Fibroblast of mammary gland (primary cell): Measurements from ENCODE around the gene PRDM8.
"Not testable (repeated sequence)": the region's sequence is repeated elsewhere in the genome, so short reads cannot be mapped to it uniquely, and the experiment has no call there.

Experiments
- DNase-seq: peaks from one replicate; pipeline ENCODE4 v3.0.0-alpha.2; 2010; ENCODE audit warnings: low read depth
- H3K4me3 ChIP-seq: 2 replicates; pipeline ENCODE4 v1.5.1; 2011; ENCODE audit warnings: low read depth, mild to moderate bottlenecking, low read length, moderate library complexity; ENCODE audit not compliant: control insufficient read depth
- TF ChIP-seq, protein P1 (sequence below): conservative IDR thresholded peaks from 2 replicates; pipeline ENCODE4 v1.5.1; 2011; ENCODE audit warnings: low read depth, low read length, inconsistent platforms; ENCODE audit not compliant: control insufficient read depth, insufficient read depth

PRDM8 gene

GRCh38 chr4:80233390-80233789 is 36.1 kb downstream of the PRDM8 start:
- no peak overlapping the region for H3K4me3 ChIP-seq
- DNase-seq: no peak
- TF ChIP-seq, protein P1, sequence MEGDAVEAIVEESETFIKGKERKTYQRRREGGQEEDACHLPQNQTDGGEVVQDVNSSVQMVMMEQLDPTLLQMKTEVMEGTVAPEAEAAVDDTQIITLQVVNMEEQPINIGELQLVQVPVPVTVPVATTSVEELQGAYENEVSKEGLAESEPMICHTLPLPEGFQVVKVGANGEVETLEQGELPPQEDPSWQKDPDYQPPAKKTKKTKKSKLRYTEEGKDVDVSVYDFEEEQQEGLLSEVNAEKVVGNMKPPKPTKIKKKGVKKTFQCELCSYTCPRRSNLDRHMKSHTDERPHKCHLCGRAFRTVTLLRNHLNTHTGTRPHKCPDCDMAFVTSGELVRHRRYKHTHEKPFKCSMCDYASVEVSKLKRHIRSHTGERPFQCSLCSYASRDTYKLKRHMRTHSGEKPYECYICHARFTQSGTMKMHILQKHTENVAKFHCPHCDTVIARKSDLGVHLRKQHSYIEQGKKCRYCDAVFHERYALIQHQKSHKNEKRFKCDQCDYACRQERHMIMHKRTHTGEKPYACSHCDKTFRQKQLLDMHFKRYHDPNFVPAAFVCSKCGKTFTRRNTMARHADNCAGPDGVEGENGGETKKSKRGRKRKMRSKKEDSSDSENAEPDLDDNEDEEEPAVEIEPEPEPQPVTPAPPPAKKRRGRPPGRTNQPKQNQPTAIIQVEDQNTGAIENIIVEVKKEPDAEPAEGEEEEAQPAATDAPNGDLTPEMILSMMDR: no peak

- DNase-seq: peak; percentile 28
- TF ChIP-seq, protein P1: no peak
- H3K4me3 ChIP-seq: no peak overlapping the region
Observed at GRCh38 chr4:80235451-80235850, 38.1 kb downstream of the PRDM8 start.

GRCh38 chr4:80237992-80238391 is 40.7 kb downstream of the PRDM8 start:
- H3K4me3 ChIP-seq: no peak overlapping the region
- TF ChIP-seq, protein P1: no peak
- peak; percentile 96 for DNase-seq

DNA sequence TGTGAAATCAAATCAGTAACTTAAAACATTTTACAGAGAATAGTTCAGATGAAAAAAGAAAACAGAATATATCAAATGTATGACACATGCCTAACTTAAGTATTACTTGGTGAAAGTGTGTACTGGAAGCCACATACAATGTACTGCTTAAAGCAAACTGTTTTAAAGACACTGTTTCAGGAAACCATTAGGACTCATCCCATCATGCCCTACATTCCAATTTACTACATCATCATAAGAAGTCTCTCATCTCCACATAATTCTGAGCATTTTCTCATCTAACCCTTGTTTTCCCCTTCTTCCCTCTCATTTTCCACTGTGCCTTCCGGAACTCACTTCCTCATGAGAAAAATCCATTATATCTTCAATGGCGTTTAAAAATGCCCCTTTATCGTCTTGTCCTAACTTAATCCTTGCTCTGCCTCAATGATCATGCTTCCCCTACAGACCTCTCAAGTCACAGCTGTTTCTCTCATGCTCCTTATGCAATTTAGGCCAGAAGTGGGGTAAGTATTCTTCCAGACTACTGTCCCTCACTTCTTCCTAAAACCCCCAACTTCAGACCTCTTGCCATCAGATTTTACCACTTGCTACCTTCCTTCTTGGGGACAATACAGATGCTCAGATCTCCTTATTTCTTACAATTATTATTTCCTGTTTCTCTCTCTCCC is 42.3 kb downstream of the PRDM8 start:
- no peak overlapping the region for H3K4me3 ChIP-seq
- TF ChIP-seq, protein P1: no peak
- peak; percentile 43 for DNase-seq

- DNase-seq: peak; percentile 34
- TF ChIP-seq, protein P1: no peak
- no peak overlapping the region for H3K4me3 ChIP-seq
Observed at GRCh38 chr4:80240976-80241375, 43.7 kb downstream of the PRDM8 start.

DNA sequence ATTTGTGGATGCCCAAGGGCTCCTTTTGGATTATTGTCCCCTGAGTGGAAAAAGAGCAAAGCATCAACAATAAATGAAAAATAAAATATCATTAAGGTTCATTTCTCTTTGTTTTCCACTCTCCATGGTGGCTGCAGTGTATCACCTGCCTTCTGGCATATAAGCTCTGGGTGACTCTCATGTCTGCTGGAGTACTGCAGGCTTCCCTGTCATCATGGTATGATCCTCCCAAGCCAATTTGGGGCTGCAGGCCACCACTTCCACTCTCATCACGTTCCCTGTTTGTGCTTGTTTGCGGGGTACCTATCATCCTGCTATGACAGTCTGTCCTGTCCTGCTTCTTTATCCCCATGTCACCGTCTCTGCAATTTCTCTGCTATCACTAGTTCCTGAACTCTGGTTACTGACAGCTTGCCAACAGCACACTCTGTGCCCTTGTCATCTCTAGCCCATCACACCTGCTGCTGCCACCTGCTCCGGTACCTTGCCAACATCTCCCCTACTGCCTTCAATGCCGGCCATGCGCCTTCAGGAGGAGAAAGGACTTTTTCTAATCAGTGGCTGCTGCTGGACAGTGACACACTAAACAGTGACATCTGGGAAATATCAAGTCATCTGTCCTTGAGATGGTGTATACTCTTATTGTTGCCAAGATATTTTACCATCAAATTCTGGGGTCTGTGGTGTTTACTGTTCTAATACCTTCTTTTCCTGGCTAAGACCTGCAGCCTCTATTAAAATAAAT is 46.1 kb downstream of the PRDM8 start:
- H3K4me3 ChIP-seq: no peak overlapping the region
- TF ChIP-seq, protein P1: no peak
- no peak for DNase-seq

DNA sequence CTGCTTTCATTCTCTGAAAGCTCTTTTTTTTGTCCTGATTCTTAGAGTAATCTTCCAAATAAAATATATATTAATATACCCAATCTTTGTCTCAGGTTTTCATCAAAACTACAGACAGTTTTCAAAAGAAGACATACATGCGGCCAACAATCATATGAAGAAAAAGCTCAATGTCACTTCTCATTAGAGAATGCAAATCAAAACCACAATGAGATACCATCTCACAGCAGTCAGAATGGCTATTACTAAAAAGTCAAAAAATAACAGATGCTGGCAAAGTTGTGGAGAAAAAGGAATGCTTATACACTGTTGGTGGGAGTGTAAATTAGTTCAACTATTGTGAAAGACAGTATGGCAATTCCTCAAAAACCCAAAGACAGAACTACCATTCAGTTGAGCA is 50.2 kb downstream of the PRDM8 start:
- not testable (repeated sequence) for DNase-seq, H3K4me3 ChIP-seq
